Transverse colon (tissue), 4 donors: Measurements from ENCODE around the gene MEGF8.

Source experiments
- EP300 ChIP-seq: sonication (generic); formaldehyde crosslinking; IDR thresholded peaks from one replicate; pipeline ENCODE4 v1.6.1; 2017; ENCODE audit warnings: antibody characterized with exemption, low read depth
- POLR2A ChIP-seq: fragments of 450-650 bp; IDR thresholded peaks from one replicate; pipeline ENCODE4 v1.6.1; 2016; ENCODE audit warnings: antibody characterized with exemption, mild to moderate bottlenecking, moderate library complexity
- POLR2AphosphoS5 ChIP-seq, 3 donors: sonication (generic); formaldehyde crosslinking; IDR thresholded peaks; one replicate each; pipeline ENCODE4 v1.6.1; 2016; ENCODE audit warnings: antibody characterized with exemption in 3 of 3
- TF ChIP-seq, protein P1 (sequence below), 5 experiments: fragments of 200-600 bp in 3 of 5; fragments of 450-650 bp in 2 of 5; sonication (generic) in 3 of 5; IDR thresholded peaks; 1 replicate in 2 of 5; 2 replicates in 3 of 5; pipeline ENCODE4 v1.5.1; 2016 to 2017; ENCODE audit warnings: antibody characterized with exemption in 5 of 5, inconsistent platforms in 3 of 5, mild to moderate bottlenecking in 2 of 5, moderate library complexity in 1 of 5

DNA sequence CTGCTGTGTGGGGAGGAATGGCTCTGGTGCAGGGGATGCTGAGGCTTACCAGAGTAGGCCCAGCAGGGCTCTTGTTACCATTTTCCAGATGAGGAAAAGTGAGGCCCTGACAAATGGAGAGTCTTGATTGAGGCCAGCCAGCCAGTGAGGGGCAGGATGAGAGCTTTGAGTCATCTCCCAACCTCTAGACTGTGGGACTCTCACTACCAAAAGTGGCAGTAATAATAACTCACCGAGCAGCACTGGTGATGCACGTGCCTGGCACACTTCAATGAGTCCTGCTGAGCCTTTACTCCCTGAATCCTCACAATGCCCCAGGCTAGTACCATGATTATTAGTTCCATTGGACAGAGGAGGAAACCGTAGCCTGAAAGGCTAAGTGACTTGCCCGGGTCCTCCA is 48.6 kb upstream of the MEGF8 start:
- TF ChIP-seq, protein P1, sequence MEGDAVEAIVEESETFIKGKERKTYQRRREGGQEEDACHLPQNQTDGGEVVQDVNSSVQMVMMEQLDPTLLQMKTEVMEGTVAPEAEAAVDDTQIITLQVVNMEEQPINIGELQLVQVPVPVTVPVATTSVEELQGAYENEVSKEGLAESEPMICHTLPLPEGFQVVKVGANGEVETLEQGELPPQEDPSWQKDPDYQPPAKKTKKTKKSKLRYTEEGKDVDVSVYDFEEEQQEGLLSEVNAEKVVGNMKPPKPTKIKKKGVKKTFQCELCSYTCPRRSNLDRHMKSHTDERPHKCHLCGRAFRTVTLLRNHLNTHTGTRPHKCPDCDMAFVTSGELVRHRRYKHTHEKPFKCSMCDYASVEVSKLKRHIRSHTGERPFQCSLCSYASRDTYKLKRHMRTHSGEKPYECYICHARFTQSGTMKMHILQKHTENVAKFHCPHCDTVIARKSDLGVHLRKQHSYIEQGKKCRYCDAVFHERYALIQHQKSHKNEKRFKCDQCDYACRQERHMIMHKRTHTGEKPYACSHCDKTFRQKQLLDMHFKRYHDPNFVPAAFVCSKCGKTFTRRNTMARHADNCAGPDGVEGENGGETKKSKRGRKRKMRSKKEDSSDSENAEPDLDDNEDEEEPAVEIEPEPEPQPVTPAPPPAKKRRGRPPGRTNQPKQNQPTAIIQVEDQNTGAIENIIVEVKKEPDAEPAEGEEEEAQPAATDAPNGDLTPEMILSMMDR (IDR thresholded peaks at IDR 0.05) = no peak
- TF ChIP-seq EP300 (no peak), POLR2AphosphoS5 (IDR thresholded peaks at IDR 0.05) (no peak), POLR2A (no peak)
